Measurements from ENCODE around the gene IL4R.
"Not testable (repeated sequence)": the region's sequence is repeated elsewhere in the genome, so short reads cannot be mapped to it uniquely, and the experiment has no call there.

Gene IL4R

DNA sequence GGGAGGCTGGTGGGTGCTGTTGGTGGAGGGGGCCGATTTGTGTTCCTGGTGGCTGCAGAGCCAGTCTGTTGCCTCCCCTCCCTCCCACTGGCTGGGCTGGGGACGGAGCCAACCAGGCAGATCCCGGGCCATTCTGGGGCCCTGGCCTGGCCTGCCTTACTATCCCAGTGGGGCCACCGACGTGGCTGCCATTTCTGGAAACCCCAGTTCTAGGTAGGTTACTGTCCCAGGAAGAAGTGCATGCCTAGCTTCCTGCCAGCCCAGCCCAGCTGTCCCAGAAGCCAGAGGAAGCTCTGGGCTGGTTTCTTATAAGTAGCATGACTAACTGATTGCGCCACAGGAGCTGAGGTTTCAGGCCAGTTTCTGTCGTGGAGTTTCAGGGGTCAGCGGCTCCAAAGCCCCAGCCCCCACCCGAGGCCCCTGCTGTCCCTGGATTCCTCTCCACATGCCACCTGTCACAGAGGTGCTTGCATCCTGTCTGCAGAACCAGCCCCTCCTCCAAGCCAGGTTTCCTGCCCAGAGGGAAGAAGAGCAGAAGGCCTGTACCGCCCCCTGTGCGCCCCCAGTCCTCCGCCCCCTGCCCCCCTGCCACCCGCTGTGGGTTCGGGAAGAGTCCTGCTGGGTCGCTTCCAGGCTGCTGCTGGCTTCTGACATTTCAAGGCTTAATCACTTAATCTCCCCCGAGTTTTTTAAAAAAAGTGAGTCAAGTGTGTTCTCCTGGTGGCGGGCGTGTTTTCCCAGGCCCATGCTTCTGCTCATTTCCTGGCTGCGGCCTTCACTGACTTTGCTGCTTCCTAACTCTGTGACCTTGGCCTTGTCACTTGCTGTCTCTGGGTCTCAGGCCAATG is 13.2 kb downstream of the IL4R start:
- no peak overlapping the region for H3K4me2 ChIP-seq (ENCODE audit: low read length)
- TF ChIP-seq, protein P1, sequence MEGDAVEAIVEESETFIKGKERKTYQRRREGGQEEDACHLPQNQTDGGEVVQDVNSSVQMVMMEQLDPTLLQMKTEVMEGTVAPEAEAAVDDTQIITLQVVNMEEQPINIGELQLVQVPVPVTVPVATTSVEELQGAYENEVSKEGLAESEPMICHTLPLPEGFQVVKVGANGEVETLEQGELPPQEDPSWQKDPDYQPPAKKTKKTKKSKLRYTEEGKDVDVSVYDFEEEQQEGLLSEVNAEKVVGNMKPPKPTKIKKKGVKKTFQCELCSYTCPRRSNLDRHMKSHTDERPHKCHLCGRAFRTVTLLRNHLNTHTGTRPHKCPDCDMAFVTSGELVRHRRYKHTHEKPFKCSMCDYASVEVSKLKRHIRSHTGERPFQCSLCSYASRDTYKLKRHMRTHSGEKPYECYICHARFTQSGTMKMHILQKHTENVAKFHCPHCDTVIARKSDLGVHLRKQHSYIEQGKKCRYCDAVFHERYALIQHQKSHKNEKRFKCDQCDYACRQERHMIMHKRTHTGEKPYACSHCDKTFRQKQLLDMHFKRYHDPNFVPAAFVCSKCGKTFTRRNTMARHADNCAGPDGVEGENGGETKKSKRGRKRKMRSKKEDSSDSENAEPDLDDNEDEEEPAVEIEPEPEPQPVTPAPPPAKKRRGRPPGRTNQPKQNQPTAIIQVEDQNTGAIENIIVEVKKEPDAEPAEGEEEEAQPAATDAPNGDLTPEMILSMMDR (IDR thresholded peaks at IDR 0.05; ENCODE audit: low read depth, low read length, poor library complexity, severe bottlenecking), result no peak
- TF ChIP-seq EZH2phosphoT487 (IDR thresholded peaks at IDR 0.05; ENCODE audit: borderline replicate concordance, low read length), result no peak
- H3K79me2 ChIP-seq (ENCODE audit: control insufficient read depth, low read length), result peaks cover 98% of the 10 kb centered on the region
- H3K36me3 ChIP-seq (ENCODE audit: control insufficient read depth, low read length), result peaks cover 77% of the 10 kb centered on the region
- H3F3A ChIP-seq (ENCODE audit: control insufficient read depth, insufficient read depth), result no peaks in the 10 kb centered on the region
- H3K9me2 ChIP-seq (replicated peaks; ENCODE audit: control insufficient read depth, low read length), result no peaks in the 10 kb centered on the region
- H3K27ac ChIP-seq (ENCODE audit: low read depth, low read length), result no peak overlapping the region
- H3K9me3 ChIP-seq (ENCODE audit: control insufficient read depth, insufficient read depth, low read length), result no peaks in the 10 kb centered on the region
- H4K20me1 ChIP-seq (ENCODE audit: control insufficient read depth, insufficient read depth, low read depth, low read length), result peaks cover 15% of the 10 kb centered on the region; the same call in 1 of the 2 replicates
- peaks cover 39% of the 10 kb centered on the region for H3K4me1 ChIP-seq (ENCODE audit: control insufficient read depth, low read length)
- no peak overlapping the region for H3K4me3 ChIP-seq (ENCODE audit: low read length)
- H3K27me3 ChIP-seq (ENCODE audit: control insufficient read depth, low read length), result no peaks in the 10 kb centered on the region

- H3K27me3 ChIP-seq (ENCODE audit: control insufficient read depth, low read length), result no peaks in the 10 kb centered on the region
- H3K9me3 ChIP-seq (ENCODE audit: control insufficient read depth, insufficient read depth, low read length), result no peaks in the 10 kb centered on the region
- no peaks in the 10 kb centered on the region for H3K9me2 ChIP-seq (replicated peaks; ENCODE audit: control insufficient read depth, low read length)
- no peak overlapping the region for H3K4me3 ChIP-seq (ENCODE audit: low read length)
- peaks cover 9% of the 10 kb centered on the region; the same call in 1 of the 2 replicates for H4K20me1 ChIP-seq (ENCODE audit: control insufficient read depth, insufficient read depth, low read depth, low read length)
- H3F3A ChIP-seq (ENCODE audit: control insufficient read depth, insufficient read depth), result 0 out of 2 replicates have a peak, but pooled peaks cover under 1% of the 10 kb centered on the region
- no peak overlapping the region for H3K4me2 ChIP-seq (ENCODE audit: low read length)
- H3K27ac ChIP-seq (ENCODE audit: low read depth, low read length), result no peak overlapping the region
- peaks cover 36% of the 10 kb centered on the region for H3K4me1 ChIP-seq (ENCODE audit: control insufficient read depth, low read length)
- TF ChIP-seq EZH2phosphoT487 (IDR thresholded peaks at IDR 0.05; ENCODE audit: borderline replicate concordance, low read length), result no peak
- TF ChIP-seq, protein P1 (IDR thresholded peaks at IDR 0.05; ENCODE audit: low read depth, low read length, poor library complexity, severe bottlenecking), result no peak
- H3K79me2 ChIP-seq (ENCODE audit: control insufficient read depth, low read length), result peaks cover 98% of the 10 kb centered on the region
- H3K36me3 ChIP-seq (ENCODE audit: control insufficient read depth, low read length), result peaks cover 79% of the 10 kb centered on the region
Measured at GRCh38 chr16:27327586-27327915, 13.8 kb downstream of the IL4R start.

DNA sequence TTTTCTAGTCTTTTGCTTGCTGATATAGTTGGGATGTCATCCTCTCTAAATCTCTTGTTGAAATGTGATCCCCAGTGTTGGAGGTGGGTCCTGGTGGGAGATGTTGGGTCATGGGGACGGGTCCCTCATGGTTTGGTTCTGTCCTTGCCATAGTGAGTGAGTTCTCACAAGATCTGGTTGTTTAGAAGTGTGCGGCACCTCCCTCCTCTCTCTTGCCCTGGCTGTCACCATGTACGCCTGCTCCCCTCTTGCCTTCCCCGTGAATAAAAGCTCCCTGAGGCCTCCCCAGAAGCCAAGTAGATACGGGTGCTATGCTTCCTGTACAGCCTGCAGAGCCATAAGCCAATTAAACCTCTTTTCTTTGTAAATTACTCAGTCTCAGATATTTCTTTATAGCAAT is 15.2 kb downstream of the IL4R start:
- Histone ChIP-seq H3K9me2 (replicated peaks; ENCODE audit: control insufficient read depth, low read length) (no peaks in the 10 kb centered on the region), H3K79me2 (ENCODE audit: control insufficient read depth, low read length) (peaks cover 98% of the 10 kb centered on the region), H3K36me3 (ENCODE audit: control insufficient read depth, low read length) (peaks cover 78% of the 10 kb centered on the region), H3K9me3 (ENCODE audit: control insufficient read depth, insufficient read depth, low read length) (no peaks in the 10 kb centered on the region), H3F3A (ENCODE audit: control insufficient read depth, insufficient read depth) (0 out of 2 replicates have a peak, but pooled peaks cover 4% of the 10 kb centered on the region), H3K4me2 (ENCODE audit: low read length) (no peak overlapping the region), H4K20me1 (ENCODE audit: control insufficient read depth, insufficient read depth, low read depth, low read length) (no peaks in the 10 kb centered on the region; the same call in 1 of the 2 replicates), H3K4me3 (ENCODE audit: low read length) (no peak overlapping the region), H3K27me3 (ENCODE audit: control insufficient read depth, low read length) (no peaks in the 10 kb centered on the region), H3K4me1 (ENCODE audit: control insufficient read depth, low read length) (peaks cover 27% of the 10 kb centered on the region), H3K27ac (ENCODE audit: low read depth, low read length) (no peak overlapping the region)
- TF ChIP-seq, protein P1 (IDR thresholded peaks at IDR 0.05; ENCODE audit: low read depth, low read length, poor library complexity, severe bottlenecking), result no peak
- no peak for TF ChIP-seq EZH2phosphoT487 (IDR thresholded peaks at IDR 0.05; ENCODE audit: borderline replicate concordance, low read length)

GRCh38 chr16:27329376-27330079 is 15.8 kb downstream of the IL4R start:
- not testable (repeated sequence) for H3F3A ChIP-seq (ENCODE audit: control insufficient read depth, insufficient read depth); H3K27ac ChIP-seq (ENCODE audit: low read depth, low read length); H3K4me2 ChIP-seq (ENCODE audit: low read length); H3K9me2 ChIP-seq (replicated peaks; ENCODE audit: control insufficient read depth, low read length); H3K4me3 ChIP-seq (ENCODE audit: low read length); H4K20me1 ChIP-seq (ENCODE audit: control insufficient read depth, insufficient read depth, low read depth, low read length); H3K9me3 ChIP-seq (ENCODE audit: control insufficient read depth, insufficient read depth, low read length); H3K27me3 ChIP-seq (ENCODE audit: control insufficient read depth, low read length)
- Histone ChIP-seq H3K36me3 (ENCODE audit: control insufficient read depth, low read length) (peaks cover 79% of the 10 kb centered on the region), H3K79me2 (ENCODE audit: control insufficient read depth, low read length) (peaks cover 98% of the 10 kb centered on the region), H3K4me1 (ENCODE audit: control insufficient read depth, low read length) (peaks cover 22% of the 10 kb centered on the region)

Measured in DOHH2 (cell line).